ENCODE data around the gene IFI44. TPM values are rescaled to one million over a fixed set of nuclear protein-coding genes. Genes with fewer than 3 reads are reported as not detected.

The IFI44 gene
- polyA plus RNA-seq, 1 of the 3 experiments (the other 2 are of a cell fraction) = 6.5 TPM

DNA sequence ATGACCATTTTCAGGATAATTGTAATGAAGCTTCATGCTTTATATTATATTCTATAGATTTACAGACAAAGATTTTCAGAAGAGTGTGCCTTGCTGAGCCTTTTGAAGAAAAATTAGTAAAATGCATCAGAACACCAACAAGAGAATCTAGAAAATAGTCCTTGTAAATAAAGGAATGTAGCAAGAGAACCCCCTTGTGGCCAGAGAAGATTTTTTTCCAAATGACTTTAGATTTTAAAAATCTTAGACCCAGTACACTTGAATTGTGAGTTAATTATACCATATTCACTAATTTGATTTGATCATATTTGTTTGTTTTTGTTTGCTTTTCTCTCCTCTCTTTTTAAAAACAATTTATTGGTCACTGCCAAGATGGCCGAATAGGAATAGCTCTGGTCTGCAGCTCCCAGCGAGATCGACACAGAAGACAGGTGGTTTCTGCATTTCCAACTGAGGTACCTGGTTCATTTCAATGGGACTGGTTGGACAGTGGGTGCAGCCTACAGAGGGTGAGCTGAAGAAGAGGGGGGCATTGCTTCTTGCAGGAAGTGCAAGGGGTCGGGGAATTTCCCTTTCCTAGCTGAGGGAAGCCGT is 42.2 kb upstream of the IFI44 start:
- Histone ChIP-seq H3K4me2 (no peak overlapping the region), H3K4me1 (ENCODE audit: control insufficient read depth in 1 of 2, insufficient read depth in 2 of 2, low read depth in 1 of 2, low read length in 1 of 2) (peaks cover 0 to 5% of the 10 kb centered on the region in 2 experiments; a peak in 1 of 4 replicates), H3F3A (replicated peaks; ENCODE audit: insufficient read depth) (no peaks in the 10 kb centered on the region), H3K9me3 (no peaks in the 10 kb centered on the region), H3K27ac (ENCODE audit: low read depth in 2 of 2, low read length in 1 of 2) (no peak overlapping the region), H2AFZ (ENCODE audit: low read depth) (no peak overlapping the region), H3K36me3 (replicated peaks in 1 of 2; ENCODE audit: control insufficient read depth in 1 of 2, insufficient read depth in 2 of 2, low read length in 1 of 2) (no peaks in the 10 kb centered on the region), H3K79me2 (ENCODE audit: insufficient read depth) (no peaks in the 10 kb centered on the region), H3K9me2 (no peaks in the 10 kb centered on the region), H3K27me3 (ENCODE audit: insufficient read depth) (no peaks in the 10 kb centered on the region), H3K4me3 (ENCODE audit: low read depth in 2 of 2, low read length in 1 of 2) (no peak overlapping the region), H4K20me1 (ENCODE audit: insufficient read depth) (no peaks in the 10 kb centered on the region), H3K9ac (no peak overlapping the region)
- no peak for TF ChIP-seq FOXJ3 (CRISPR knock-in tag; IDR thresholded peaks at IDR 0.05)
- TF ChIP-seq MXI1 (IDR thresholded peaks at IDR 0.05; ENCODE audit: low read depth, low read length) = no peak
- peak; percentile 65 for TF ChIP-seq SMC3 (IDR thresholded peaks at IDR 0.05; ENCODE audit: low read depth, low read length)
- TF ChIP-seq MEF2A (IDR thresholded peaks at IDR 0.05; ENCODE audit: borderline replicate concordance, low read depth) = no peak
- no peak for TF ChIP-seq JUND (IDR thresholded peaks at IDR 0.05)
- no peak for TF ChIP-seq FOSL2 (IDR thresholded peaks at IDR 0.05; ENCODE audit: borderline replicate concordance, low read depth)
- TF ChIP-seq EP300 (IDR thresholded peaks at IDR 0.05; ENCODE audit: borderline replicate concordance in 1 of 2, low read depth in 1 of 2, low read length in 1 of 2) = no peak
- TF ChIP-seq, protein P1, sequence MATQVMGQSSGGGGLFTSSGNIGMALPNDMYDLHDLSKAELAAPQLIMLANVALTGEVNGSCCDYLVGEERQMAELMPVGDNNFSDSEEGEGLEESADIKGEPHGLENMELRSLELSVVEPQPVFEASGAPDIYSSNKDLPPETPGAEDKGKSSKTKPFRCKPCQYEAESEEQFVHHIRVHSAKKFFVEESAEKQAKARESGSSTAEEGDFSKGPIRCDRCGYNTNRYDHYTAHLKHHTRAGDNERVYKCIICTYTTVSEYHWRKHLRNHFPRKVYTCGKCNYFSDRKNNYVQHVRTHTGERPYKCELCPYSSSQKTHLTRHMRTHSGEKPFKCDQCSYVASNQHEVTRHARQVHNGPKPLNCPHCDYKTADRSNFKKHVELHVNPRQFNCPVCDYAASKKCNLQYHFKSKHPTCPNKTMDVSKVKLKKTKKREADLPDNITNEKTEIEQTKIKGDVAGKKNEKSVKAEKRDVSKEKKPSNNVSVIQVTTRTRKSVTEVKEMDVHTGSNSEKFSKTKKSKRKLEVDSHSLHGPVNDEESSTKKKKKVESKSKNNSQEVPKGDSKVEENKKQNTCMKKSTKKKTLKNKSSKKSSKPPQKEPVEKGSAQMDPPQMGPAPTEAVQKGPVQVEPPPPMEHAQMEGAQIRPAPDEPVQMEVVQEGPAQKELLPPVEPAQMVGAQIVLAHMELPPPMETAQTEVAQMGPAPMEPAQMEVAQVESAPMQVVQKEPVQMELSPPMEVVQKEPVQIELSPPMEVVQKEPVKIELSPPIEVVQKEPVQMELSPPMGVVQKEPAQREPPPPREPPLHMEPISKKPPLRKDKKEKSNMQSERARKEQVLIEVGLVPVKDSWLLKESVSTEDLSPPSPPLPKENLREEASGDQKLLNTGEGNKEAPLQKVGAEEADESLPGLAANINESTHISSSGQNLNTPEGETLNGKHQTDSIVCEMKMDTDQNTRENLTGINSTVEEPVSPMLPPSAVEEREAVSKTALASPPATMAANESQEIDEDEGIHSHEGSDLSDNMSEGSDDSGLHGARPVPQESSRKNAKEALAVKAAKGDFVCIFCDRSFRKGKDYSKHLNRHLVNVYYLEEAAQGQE (IDR thresholded peaks at IDR 0.05; ENCODE audit: low read depth, low read length) = no peak
- TF ChIP-seq NRF1 (IDR thresholded peaks at IDR 0.05; ENCODE audit: low read depth, low read length) = no peak
- TF ChIP-seq, protein P2, sequence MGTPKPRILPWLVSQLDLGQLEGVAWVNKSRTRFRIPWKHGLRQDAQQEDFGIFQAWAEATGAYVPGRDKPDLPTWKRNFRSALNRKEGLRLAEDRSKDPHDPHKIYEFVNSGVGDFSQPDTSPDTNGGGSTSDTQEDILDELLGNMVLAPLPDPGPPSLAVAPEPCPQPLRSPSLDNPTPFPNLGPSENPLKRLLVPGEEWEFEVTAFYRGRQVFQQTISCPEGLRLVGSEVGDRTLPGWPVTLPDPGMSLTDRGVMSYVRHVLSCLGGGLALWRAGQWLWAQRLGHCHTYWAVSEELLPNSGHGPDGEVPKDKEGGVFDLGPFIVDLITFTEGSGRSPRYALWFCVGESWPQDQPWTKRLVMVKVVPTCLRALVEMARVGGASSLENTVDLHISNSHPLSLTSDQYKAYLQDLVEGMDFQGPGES (IDR thresholded peaks at IDR 0.05; ENCODE audit: low read depth, low read length) = no peak
- peak; percentile 83 for TF ChIP-seq RAD21 (IDR thresholded peaks at IDR 0.05; ENCODE audit: low read length)
- TF ChIP-seq ELF1 (IDR thresholded peaks at IDR 0.05) = no peak
- TF ChIP-seq, protein P3, sequence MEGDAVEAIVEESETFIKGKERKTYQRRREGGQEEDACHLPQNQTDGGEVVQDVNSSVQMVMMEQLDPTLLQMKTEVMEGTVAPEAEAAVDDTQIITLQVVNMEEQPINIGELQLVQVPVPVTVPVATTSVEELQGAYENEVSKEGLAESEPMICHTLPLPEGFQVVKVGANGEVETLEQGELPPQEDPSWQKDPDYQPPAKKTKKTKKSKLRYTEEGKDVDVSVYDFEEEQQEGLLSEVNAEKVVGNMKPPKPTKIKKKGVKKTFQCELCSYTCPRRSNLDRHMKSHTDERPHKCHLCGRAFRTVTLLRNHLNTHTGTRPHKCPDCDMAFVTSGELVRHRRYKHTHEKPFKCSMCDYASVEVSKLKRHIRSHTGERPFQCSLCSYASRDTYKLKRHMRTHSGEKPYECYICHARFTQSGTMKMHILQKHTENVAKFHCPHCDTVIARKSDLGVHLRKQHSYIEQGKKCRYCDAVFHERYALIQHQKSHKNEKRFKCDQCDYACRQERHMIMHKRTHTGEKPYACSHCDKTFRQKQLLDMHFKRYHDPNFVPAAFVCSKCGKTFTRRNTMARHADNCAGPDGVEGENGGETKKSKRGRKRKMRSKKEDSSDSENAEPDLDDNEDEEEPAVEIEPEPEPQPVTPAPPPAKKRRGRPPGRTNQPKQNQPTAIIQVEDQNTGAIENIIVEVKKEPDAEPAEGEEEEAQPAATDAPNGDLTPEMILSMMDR (IDR thresholded peaks at IDR 0.05) = peak; percentile 78
- no peak for TF ChIP-seq FOXM1 (IDR thresholded peaks at IDR 0.05; ENCODE audit: low read depth)
- no peak for TF ChIP-seq YY1 (IDR thresholded peaks at IDR 0.05; ENCODE audit: low read depth)
- TF ChIP-seq TEAD4 (IDR thresholded peaks at IDR 0.05; ENCODE audit: borderline replicate concordance, insufficient read depth) = no peak
- TF ChIP-seq, protein P4, sequence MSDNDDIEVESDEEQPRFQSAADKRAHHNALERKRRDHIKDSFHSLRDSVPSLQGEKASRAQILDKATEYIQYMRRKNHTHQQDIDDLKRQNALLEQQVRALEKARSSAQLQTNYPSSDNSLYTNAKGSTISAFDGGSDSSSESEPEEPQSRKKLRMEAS (IDR thresholded peaks at IDR 0.05; ENCODE audit: low read depth) = no peak
- TF ChIP-seq PBX3 (IDR thresholded peaks at IDR 0.05) = no peak
- TF ChIP-seq RXRA (IDR thresholded peaks at IDR 0.05; ENCODE audit: borderline replicate concordance, low read depth) = no peak
- no peak for TF ChIP-seq SIN3A (IDR thresholded peaks at IDR 0.05; ENCODE audit: borderline replicate concordance, low read depth, low read length)
- ChIA-PET CTCF (interaction anchor here (0.5 to 12.9 kb wide), 50 partner anchors 10 to 603 kb away, joined by 3 to 207 read pairs (median 4); partner anchors contain the start of genes DNAJB4 and IFI44L), POLR2A (no interaction called here)
- 79% methylated on average over 3 of the region's 5 CpGs for WGBS (ENCODE audit: low lambda C conversion rate)
- peak; percentile 19 for DNase-seq
